Body of pancreas (tissue), 4 donors: ENCODE measurements around the gene SPAG9. TPM values are rescaled to one million over a fixed set of nuclear protein-coding genes. Genes with fewer than 3 reads are reported as not detected.

ENCODE experiments used
- ATAC-seq: fragments of 150-250 bp; one replicate; pipeline ENCODE4 v1.9.1; 2016
- DNase-seq, 4 donors: peaks; one replicate each; pipeline ENCODE4 v3.0.0-alpha.2; 2019
- H3K27ac ChIP-seq, 4 donors: fragments of 200-600 bp; sonication (generic); 1 replicate in 3 of 4; 2 replicates in 1 of 4; pipeline versions ENCODE4 v1.5.1 to v1.6.1; 2016 to 2019; ENCODE audit warnings: mild to moderate bottlenecking in 1 of 4, mixed read lengths in 1 of 4, moderate library complexity in 1 of 4
- H3K27me3 ChIP-seq, 2 donors: fragments of 200-600 bp; sonication (generic); one replicate each; pipeline ENCODE4 v1.6.0; 2016; ENCODE audit warnings: mild to moderate bottlenecking in 1 of 2
- H3K36me3 ChIP-seq, 2 donors: fragments of 200-600 bp; sonication (generic); replicated peaks in 1 of 2; 2 replicates each; pipeline ENCODE4 v1.5.1; 2016; ENCODE audit warnings: low read depth in 2 of 2; ENCODE audit not compliant: insufficient read depth in 1 of 2
- H3K4me1 ChIP-seq: fragments of 200-600 bp; sonication (generic); one replicate; pipeline ENCODE4 v1.6.0; 2016
- H3K4me3 ChIP-seq, 2 donors: fragments of 200-600 bp; sonication (generic); 1 replicate in 1 of 2; 2 replicates in 1 of 2; pipeline ENCODE4 v1.5.1; 2016 to 2019
- H3K9me3 ChIP-seq, 3 donors: fragments of 200-600 bp; sonication (generic); 1 replicate in 2 of 3; 2 replicates in 1 of 3; pipeline ENCODE4 v1.5.1; 2016
- POLR2A ChIP-seq, 3 donors: fragments of 450-650 bp; IDR thresholded peaks; one replicate each; pipeline ENCODE4 v1.6.1; 2016; ENCODE audit warnings: antibody characterized with exemption in 3 of 3, mild to moderate bottlenecking in 2 of 3
- WGBS, 2 donors: methylation state at CpG; one replicate each; pipeline ENCODE4 v1.1.5; 2017; 5-methylcytosine and 5-hydroxymethylcytosine counted together
- intact Hi-C: fragments of 100-400 bp; cut with DNase I; formaldehyde crosslinking; loops from one replicate; pipeline ENCODE4 v1.15.1; 2023
- total RNA-seq, 2 donors: library from RNA; depleted of rRNA; stranded (reverse); fragments of >200 nt; gene quantifications; one replicate each; pipeline ENCODE4 v1.1.0, GENCODE V29; 2016
- TF ChIP-seq, protein P1 (sequence below), 7 experiments: fragments of 450-650 bp in 4 of 7; fragments of 200-600 bp in 3 of 7; sonication (generic) in 3 of 7; IDR thresholded peaks; one replicate each; pipeline ENCODE4 v1.5.1; 2016 to 2019; ENCODE audit warnings: antibody characterized with exemption in 7 of 7

SPAG9 gene
- total RNA-seq, 2 donors from 2014 or later, result 49.8 to 76.8 TPM

DNA sequence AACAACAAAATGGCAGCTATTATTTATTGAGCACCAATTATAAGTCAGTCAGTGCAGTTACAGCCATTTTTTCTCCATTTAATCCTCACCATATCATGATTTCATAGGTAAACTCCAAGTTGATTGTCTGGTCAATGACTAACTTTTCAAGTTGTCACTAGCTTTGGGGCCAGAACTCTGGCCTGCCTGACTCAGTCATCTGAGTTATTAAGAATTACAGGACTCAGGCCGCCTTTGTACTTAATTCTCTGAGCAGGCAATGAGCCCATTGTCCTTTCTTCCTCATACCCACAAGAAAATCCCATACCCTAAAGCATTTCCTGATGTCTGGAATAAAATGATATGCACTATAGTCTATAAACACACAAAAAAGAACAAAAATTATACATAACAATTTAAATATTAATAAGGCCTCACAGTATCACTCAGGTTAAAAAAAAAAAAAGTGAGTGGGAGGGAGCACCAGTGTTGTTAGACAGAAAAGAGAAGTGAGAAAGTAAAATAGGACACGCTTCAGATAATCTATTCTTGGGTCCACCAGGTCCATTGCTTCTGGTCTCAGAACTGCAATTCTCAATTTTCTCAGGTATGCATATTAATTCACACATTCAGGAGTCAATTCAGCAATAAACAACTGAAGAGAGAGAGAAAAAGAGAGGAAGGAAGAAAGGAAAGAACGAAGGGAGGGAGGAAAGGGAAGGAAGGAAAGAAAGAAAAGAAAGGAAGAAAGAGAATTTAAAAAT is 70.2 kb downstream of the SPAG9 start:
- no peak overlapping the region for H3K4me3 ChIP-seq
- intact Hi-C loops, result no loop called here
- peak overlapping the region in 1 of 4 donors; percentile 20 for H3K27ac ChIP-seq
- H3K27me3 ChIP-seq, result no peaks in the 10 kb centered on the region
- ATAC-seq, result no peak
- H3K9me3 ChIP-seq, result no peaks in the 10 kb centered on the region
- peaks cover 29% of the 10 kb centered on the region for H3K4me1 ChIP-seq
- DNase-seq, result no peak
- H3K36me3 ChIP-seq, result no peaks in the 10 kb centered on the region
- 76 to 80% methylated on average over 3 of the region's 3 CpGs for WGBS, 2 donors
- no peak for TF ChIP-seq POLR2A (IDR thresholded peaks at IDR 0.05)
- TF ChIP-seq, protein P1, sequence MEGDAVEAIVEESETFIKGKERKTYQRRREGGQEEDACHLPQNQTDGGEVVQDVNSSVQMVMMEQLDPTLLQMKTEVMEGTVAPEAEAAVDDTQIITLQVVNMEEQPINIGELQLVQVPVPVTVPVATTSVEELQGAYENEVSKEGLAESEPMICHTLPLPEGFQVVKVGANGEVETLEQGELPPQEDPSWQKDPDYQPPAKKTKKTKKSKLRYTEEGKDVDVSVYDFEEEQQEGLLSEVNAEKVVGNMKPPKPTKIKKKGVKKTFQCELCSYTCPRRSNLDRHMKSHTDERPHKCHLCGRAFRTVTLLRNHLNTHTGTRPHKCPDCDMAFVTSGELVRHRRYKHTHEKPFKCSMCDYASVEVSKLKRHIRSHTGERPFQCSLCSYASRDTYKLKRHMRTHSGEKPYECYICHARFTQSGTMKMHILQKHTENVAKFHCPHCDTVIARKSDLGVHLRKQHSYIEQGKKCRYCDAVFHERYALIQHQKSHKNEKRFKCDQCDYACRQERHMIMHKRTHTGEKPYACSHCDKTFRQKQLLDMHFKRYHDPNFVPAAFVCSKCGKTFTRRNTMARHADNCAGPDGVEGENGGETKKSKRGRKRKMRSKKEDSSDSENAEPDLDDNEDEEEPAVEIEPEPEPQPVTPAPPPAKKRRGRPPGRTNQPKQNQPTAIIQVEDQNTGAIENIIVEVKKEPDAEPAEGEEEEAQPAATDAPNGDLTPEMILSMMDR (IDR thresholded peaks at IDR 0.05), result no peak

DNA sequence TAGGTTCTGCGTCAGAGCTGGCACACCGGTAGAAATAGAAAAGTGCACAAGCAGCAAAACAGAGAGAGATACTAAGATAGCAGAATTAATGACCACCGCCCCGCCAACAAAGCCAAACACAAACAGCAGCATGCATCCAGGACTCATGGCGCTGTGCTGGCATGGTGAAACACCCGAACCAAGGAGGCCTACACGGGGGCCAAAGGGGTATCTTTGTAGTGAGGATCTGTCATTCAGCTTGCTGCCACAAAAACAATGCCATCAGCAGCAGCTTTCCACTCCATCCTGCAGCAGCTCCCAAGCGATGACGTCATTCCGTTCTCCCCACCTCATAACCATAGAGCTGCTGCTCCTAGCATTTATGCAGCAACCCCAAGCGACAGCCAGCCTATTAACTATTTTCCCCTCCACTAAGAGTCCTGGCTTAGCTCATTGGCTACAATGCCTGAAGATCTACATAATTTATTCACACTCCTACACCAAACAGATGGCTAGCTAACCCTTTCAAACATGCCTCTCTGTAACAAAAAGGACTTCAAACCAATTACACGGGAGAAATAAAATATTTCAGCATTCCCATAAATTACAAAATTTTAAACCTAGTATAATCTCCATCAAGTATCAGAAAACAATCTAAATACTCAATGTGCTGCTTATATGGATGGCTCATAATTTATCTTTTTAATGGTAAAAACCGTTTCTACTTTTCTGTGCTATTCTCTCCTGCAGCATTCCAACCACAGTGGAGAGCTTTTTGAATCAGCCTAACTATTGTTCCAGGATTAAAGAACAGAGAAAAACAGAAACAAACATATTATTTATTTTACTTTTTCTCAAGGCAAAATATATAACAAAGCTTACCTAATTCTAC is 73.9 kb downstream of the SPAG9 start:
- WGBS, 2 donors, result 47 to 52% methylated on average over 13 of the region's 13 CpGs
- Histone ChIP-seq H3K36me3 (no peaks in the 10 kb centered on the region), H3K27me3 (no peaks in the 10 kb centered on the region), H3K27ac (peak overlapping the region in 3 of 4 donors; percentile 18 to 68 (median 27)), H3K4me3 (no peak overlapping the region), H3K9me3 (no peaks in the 10 kb centered on the region), H3K4me1 (peaks cover 33% of the 10 kb centered on the region)
- ATAC-seq, result peak; percentile 84
- intact Hi-C loops, result no loop called here
- peak; percentile 44 to 76 (median 65) for DNase-seq
- TF ChIP-seq POLR2A (IDR thresholded peaks at IDR 0.05), result peak in 2 of 3 donors; percentile 34 to 44
- TF ChIP-seq, protein P1 (IDR thresholded peaks at IDR 0.05), result no peak

DNA sequence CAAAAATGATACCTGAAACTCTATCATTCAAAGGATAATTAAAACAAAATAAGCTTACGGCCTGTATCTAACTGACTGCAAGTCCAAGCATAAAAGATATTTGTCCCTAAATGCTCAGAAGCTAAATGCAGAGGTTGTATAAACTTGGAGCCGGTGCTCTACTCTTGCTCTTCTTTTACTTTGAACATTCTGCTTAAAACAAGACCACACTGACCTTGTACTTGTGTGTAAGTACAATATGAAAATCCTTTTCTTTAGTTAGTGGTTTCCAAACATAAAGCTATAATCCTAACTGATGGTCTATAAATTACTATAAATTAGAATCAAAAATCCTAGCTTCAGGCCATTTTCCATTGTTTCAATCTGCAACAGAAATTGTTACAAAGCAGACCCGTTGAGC is 74.6 kb downstream of the SPAG9 start:
- DNase-seq (no peak), ATAC-seq (no peak)
- intact Hi-C loops, result no loop called here
- Histone ChIP-seq H3K27ac (peak overlapping the region in 2 of 4 donors; percentile 27 to 68), H3K36me3 (no peaks in the 10 kb centered on the region), H3K4me1 (peaks cover 33% of the 10 kb centered on the region), H3K27me3 (no peaks in the 10 kb centered on the region), H3K9me3 (no peaks in the 10 kb centered on the region), H3K4me3 (no peak overlapping the region)
- no peak for TF ChIP-seq POLR2A (IDR thresholded peaks at IDR 0.05)
- TF ChIP-seq, protein P1 (IDR thresholded peaks at IDR 0.05), result no peak
- WGBS, 2 donors, result 65 to 79% methylated on average over 3 of the region's 3 CpGs

DNA sequence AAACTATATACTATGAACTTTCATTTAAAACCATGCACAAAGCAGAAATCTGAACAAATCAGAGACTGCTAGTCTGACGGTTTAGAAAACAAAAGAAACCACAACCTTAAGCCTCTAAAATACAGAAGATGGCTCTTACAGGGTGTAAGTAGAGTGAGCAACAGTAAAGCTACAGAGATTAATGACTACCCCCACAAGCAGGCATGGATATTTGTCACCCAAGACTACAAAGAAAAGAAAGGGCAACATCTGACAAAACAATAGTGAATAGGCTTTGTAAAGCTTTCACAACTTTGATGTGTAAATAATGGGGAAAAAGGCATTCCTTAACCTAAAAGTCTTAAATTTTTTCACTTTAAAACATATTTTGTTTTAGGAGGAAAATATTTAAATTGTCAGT is 75.0 kb downstream of the SPAG9 start:
- DNase-seq (no peak), ATAC-seq (no peak)
- no peaks in the 10 kb centered on the region for H3K27me3 ChIP-seq
- peaks cover 33% of the 10 kb centered on the region for H3K4me1 ChIP-seq
- 50 to 65% methylated on average over 1 of the region's 1 CpG for WGBS, 2 donors
- H3K36me3 ChIP-seq, result no peaks in the 10 kb centered on the region
- H3K27ac ChIP-seq, result peak overlapping the region in 1 of 4 donors; percentile 68
- intact Hi-C loops, result no loop called here
- TF ChIP-seq, protein P1 (IDR thresholded peaks at IDR 0.05), result no peak
- TF ChIP-seq POLR2A (IDR thresholded peaks at IDR 0.05), result no peak
- H3K4me3 ChIP-seq, result no peak overlapping the region
- H3K9me3 ChIP-seq, result no peaks in the 10 kb centered on the region
